ENCODE data around the gene NR3C2.

NR3C2 gene

DNA sequence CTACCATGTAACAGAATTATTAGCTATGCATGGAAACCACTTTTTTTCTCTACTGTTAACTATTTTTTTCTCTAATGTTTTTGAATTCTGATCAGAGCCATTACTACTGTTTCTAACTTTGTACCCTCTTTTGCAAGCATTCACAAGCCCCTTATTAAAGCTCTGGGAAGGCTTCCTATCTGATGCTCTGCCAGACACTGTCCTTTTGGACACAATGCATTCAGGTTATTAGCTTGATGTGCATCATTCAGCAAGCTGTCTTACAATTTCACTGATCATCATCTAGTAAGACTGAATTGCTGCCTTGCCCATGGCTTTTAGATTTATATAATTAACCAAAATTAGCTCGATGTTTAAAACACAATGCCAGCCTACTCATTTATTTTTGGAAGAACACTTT is 155.1 kb downstream of the NR3C2 start:
- no peak overlapping the region for H3K4me3 ChIP-seq (ENCODE audit: control insufficient read depth, low read depth, low read length)
- no peak for DNase-seq (ENCODE audit: low read depth)
- TF ChIP-seq, protein P1, sequence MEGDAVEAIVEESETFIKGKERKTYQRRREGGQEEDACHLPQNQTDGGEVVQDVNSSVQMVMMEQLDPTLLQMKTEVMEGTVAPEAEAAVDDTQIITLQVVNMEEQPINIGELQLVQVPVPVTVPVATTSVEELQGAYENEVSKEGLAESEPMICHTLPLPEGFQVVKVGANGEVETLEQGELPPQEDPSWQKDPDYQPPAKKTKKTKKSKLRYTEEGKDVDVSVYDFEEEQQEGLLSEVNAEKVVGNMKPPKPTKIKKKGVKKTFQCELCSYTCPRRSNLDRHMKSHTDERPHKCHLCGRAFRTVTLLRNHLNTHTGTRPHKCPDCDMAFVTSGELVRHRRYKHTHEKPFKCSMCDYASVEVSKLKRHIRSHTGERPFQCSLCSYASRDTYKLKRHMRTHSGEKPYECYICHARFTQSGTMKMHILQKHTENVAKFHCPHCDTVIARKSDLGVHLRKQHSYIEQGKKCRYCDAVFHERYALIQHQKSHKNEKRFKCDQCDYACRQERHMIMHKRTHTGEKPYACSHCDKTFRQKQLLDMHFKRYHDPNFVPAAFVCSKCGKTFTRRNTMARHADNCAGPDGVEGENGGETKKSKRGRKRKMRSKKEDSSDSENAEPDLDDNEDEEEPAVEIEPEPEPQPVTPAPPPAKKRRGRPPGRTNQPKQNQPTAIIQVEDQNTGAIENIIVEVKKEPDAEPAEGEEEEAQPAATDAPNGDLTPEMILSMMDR (IDR thresholded peaks at IDR 0.05; ENCODE audit: control insufficient read depth, insufficient read depth, low read depth, low read length, missing control alignments) = no peak

DNA sequence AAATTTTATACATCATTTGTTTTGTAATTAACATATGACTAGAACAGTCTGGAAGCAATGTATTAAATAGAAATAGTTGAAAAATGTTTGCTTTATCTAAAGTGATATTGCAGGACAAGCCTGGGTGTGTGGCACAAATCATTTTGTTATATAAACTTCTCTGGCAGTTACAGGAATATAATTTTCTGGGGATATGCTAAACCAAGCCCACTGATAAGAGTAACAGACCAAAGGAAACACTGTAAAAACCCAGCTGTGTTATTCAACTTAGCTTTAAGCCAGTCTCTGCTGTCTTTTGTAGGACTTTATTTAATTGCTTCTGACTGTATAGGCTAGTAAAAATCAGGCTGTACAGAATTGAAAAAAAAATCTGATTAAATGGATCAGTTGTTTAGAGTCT is 156.2 kb downstream of the NR3C2 start:
- no peak overlapping the region for H3K4me3 ChIP-seq (ENCODE audit: control insufficient read depth, low read depth, low read length)
- TF ChIP-seq, protein P1 (IDR thresholded peaks at IDR 0.05; ENCODE audit: control insufficient read depth, insufficient read depth, low read depth, low read length, missing control alignments) = no peak
- DNase-seq (ENCODE audit: low read depth) = no peak

DNA sequence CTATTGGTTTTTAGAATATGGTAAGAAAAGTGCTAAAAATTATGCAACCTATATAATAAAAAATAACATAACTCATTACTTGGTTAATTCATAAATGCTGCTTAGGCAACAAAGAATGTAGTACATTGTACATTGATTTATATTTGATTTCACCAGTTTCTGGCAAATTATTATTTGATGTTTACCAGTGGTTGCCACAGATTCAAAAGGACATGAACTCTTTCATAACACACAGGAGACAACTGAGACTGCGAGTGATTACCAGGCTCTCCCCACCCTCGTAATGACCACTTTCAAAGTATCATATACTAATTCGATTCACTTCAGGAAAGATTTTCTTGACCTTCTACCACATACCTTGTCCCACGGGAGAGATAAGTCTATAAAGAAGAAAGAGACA is 158.5 kb downstream of the NR3C2 start:
- DNase-seq (ENCODE audit: low read depth) = no peak
- TF ChIP-seq, protein P1 (IDR thresholded peaks at IDR 0.05; ENCODE audit: control insufficient read depth, insufficient read depth, low read depth, low read length, missing control alignments) = no peak
- no peak overlapping the region for H3K4me3 ChIP-seq (ENCODE audit: control insufficient read depth, low read depth, low read length)

DNA sequence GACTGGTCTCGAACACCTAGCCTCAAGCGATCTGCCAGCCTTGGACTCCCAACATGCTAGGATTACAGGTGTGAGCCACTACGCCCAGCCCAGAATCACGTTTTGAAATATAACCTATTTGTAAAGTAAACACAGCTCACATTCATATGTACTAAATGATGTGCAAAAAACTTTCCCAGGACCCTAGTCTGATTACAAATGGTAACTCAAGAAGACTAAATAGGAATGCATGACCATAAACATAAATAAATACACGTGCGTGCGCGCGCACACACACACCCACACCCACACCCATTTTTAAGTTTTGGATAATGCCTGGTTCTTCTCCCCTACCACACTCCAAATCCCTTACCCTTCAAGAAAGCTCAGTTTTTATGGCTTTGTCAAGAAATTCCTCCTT is 163.9 kb downstream of the NR3C2 start:
- TF ChIP-seq, protein P1 (IDR thresholded peaks at IDR 0.05; ENCODE audit: control insufficient read depth, insufficient read depth, low read depth, low read length, missing control alignments) = no peak
- H3K4me3 ChIP-seq (ENCODE audit: control insufficient read depth, low read depth, low read length) = no peak overlapping the region
- DNase-seq (ENCODE audit: low read depth) = no peak

DNA sequence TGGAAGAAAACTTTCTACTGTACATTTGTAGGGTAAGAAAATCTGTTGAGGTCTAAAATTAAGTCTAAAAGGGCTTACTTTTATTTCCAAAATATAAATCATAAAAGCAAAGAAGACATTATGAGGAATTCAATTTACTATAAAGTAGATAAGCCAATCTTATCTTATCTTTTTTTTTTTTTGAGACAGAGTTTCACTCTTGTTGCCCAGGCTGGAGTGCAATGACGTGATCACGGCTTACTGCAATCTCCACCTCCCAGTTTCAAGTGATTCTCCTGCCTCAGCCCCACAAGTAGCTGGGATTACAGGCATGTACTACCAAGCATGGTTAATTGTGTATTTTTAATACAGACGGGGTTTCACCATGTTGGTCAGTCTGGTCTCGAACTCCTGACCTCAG is 166.9 kb downstream of the NR3C2 start:
- no peak overlapping the region for H3K4me3 ChIP-seq (ENCODE audit: control insufficient read depth, low read depth, low read length)
- TF ChIP-seq, protein P1 (IDR thresholded peaks at IDR 0.05; ENCODE audit: control insufficient read depth, insufficient read depth, low read depth, low read length, missing control alignments) = no peak
- DNase-seq (ENCODE audit: low read depth) = no peak

DNA sequence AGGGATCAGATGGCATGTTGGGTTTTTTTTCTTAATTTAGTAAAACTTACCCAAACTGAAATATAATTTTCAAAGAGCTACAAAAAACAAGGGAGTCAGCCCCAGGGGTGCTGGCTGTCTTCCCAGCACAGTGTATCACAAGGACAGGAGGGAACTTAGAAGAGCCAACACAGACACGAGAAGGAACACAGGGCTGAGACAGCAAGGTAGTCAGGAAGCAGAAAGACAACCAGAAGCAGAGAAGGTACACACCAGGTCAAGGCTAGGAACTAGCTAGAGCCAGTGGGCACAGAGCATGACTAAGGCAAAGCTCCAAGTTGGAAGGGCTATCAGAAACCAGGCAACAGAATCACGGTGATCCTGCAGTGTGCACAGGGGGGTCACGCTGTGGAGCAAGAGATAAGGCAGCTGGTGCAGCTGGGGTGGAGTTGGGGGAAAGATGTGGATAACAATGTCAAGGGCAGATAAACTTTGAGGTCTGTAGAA is 168.7 kb downstream of the NR3C2 start:
- no peak for DNase-seq (ENCODE audit: low read depth)
- TF ChIP-seq, protein P1 (IDR thresholded peaks at IDR 0.05; ENCODE audit: control insufficient read depth, insufficient read depth, low read depth, low read length, missing control alignments) = no peak
- no peak overlapping the region for H3K4me3 ChIP-seq (ENCODE audit: control insufficient read depth, low read depth, low read length)

DNA sequence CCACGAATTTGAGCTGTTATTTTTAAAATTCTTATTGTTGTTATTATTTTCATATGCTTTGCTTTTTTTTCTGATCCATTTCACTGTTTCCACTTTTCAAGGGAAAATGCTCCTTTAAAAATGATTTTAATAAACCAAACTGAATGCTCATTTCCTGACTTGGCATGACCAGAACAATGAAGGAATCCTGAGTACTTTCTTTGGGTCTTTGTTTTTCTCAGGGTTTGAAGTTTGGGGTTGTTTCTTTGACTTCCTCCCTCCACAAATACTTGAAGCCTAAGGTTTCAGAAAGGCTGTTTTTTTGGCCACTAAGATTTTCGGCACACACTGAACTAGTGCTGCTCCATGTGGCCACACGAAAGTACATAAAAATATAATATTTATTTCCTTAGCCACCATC is 171.0 kb downstream of the NR3C2 start:
- DNase-seq (ENCODE audit: low read depth) = no peak
- H3K4me3 ChIP-seq (ENCODE audit: control insufficient read depth, low read depth, low read length) = no peak overlapping the region
- TF ChIP-seq, protein P1 (IDR thresholded peaks at IDR 0.05; ENCODE audit: control insufficient read depth, insufficient read depth, low read depth, low read length, missing control alignments) = no peak
